H1 (cell line): ENCODE results near the gene MILR1. TPM values are rescaled to one million over a fixed set of nuclear protein-coding genes. Genes with fewer than 3 reads are reported as not detected.
A peak's percentile ranks its signal among the peaks of the same experiment; 100 is the strongest.

ENCODE experiments used
- CTCF ChIA-PET: fragments of 300-600 bp; sonication (Branson Sonifier 250); formaldehyde crosslinking; loops from one replicate; lab custom pipeline; 2021; ENCODE audit not compliant: partially characterized antibody; lab: Charles Lee
- POLR2A ChIA-PET: fragments of 300-600 bp; sonication (Branson Sonifier 250); formaldehyde crosslinking; loops from one replicate; lab custom pipeline; 2021; ENCODE audit warnings: inconsistent platforms; ENCODE audit not compliant: partially characterized antibody; lab: Charles Lee
- DNase-seq, 2 experiments: peaks; one replicate each; pipeline versions ENCODE4 v3.0.0 to v3.0.0-alpha.2; 2010 to 2022; ENCODE audit warnings: low spot score in 2 of 2, low read depth in 1 of 2, mixed read lengths in 1 of 2
- FAIRE-seq: peaks from 2 replicates; lab custom pipeline; 2011; peaks lifted over from hg19 to GRCh38; lab: Jason Lieb, UNC
- H2AFZ ChIP-seq: 2 replicates; pipeline ENCODE4 v1.8.1; 2012; ENCODE audit warnings: low read length, inconsistent platforms
- H2AK5ac ChIP-seq: 2 replicates; pipeline ENCODE4 v1.6.1; 2013; ENCODE audit warnings: low read depth, low read length
- H2BK120ac ChIP-seq: replicated peaks from 2 replicates; pipeline ENCODE3; 2013; ENCODE audit warnings: low read depth, low read length, inconsistent platforms
- H2BK12ac ChIP-seq: 2 replicates; pipeline ENCODE4 v1.6.1; 2013; ENCODE audit warnings: low read depth, low read length
- H2BK15ac ChIP-seq: 2 replicates; pipeline ENCODE4 v1.6.1; 2013; ENCODE audit warnings: low read length
- H2BK20ac ChIP-seq: 2 replicates; pipeline ENCODE4 v1.6.1; 2013; ENCODE audit warnings: low read length
- H2BK5ac ChIP-seq: 2 replicates; pipeline ENCODE4 v1.6.1; 2013; ENCODE audit warnings: low read depth, low read length
- H3K14ac ChIP-seq: 2 replicates; pipeline ENCODE4 v1.6.1; 2013; ENCODE audit warnings: inconsistent platforms; ENCODE audit not compliant: insufficient read length
- H3K18ac ChIP-seq: 2 replicates; pipeline ENCODE4 v1.6.1; 2013; ENCODE audit warnings: low read length; ENCODE audit errors: extremely low read depth
- H3K23ac ChIP-seq: 2 replicates; pipeline ENCODE4 v1.6.1; 2013; ENCODE audit warnings: inconsistent platforms; ENCODE audit not compliant: insufficient read length
- H3K23me2 ChIP-seq: 2 replicates; pipeline ENCODE4 v1.6.1; 2013; ENCODE audit warnings: low read depth, low read length
- H3K27ac ChIP-seq: 2 replicates; pipeline ENCODE4 v1.6.1; 2011; ENCODE audit warnings: low read depth, low read length, inconsistent platforms
- H3K27me3 ChIP-seq, 4 experiments: replicated peaks in 1 of 4; 1 replicate in 1 of 4; 2 replicates in 3 of 4; pipeline versions ENCODE4 v1.6.1 to v1.8.1; 2011 to 2013; ENCODE audit warnings: low read length in 3 of 4, mild to moderate bottlenecking in 3 of 4, inconsistent platforms in 2 of 4, mixed read lengths in 2 of 4, moderate library complexity in 1 of 4; ENCODE audit not compliant: control insufficient read depth in 3 of 4, insufficient read depth in 3 of 4; ENCODE audit errors: extremely low read depth in 1 of 4
- H3K36me3 ChIP-seq, 4 experiments: 2 replicates each; pipeline versions ENCODE4 v1.6.1 to v1.8.1; 2011 to 2013; ENCODE audit warnings: mild to moderate bottlenecking in 4 of 4, low read length in 3 of 4, moderate library complexity in 2 of 4, control low read depth in 1 of 4, inconsistent platforms in 1 of 4; ENCODE audit not compliant: insufficient read depth in 4 of 4, control insufficient read depth in 2 of 4
- H3K4ac ChIP-seq: replicated peaks from 2 replicates; pipeline ENCODE3; 2013; ENCODE audit warnings: low read length, low read depth, mixed read lengths, inconsistent platforms; ENCODE audit not compliant: insufficient read length
- H3K4me1 ChIP-seq, 4 experiments: replicated peaks in 1 of 4; 1 replicate in 1 of 4; 2 replicates in 3 of 4; pipeline versions ENCODE4 v1.6.1 to v1.8.1; 2011 to 2013; ENCODE audit warnings: low read length in 3 of 4, inconsistent platforms in 2 of 4, mixed read lengths in 1 of 4; ENCODE audit not compliant: insufficient read depth in 4 of 4, control insufficient read depth in 3 of 4
- H3K4me2 ChIP-seq, 2 experiments: 2 replicates each; pipeline versions ENCODE4 v1.6.1 to v1.8.1; 2011 to 2013; ENCODE audit warnings: low read depth in 2 of 2, low read length in 2 of 2, control low read depth in 1 of 2, inconsistent platforms in 1 of 2, mild to moderate bottlenecking in 1 of 2; ENCODE audit not compliant: insufficient read depth in 1 of 2
- H3K4me3 ChIP-seq, 4 experiments: fragments of 200-600, 300-600 bp in 1 of 4; sonication (generic), shearing (Covaris generic), sonication (Bioruptor Twin) in 1 of 4; 2 replicates each; pipeline versions ENCODE4 v1.5.1 to v1.8.1; 2011 to 2016; ENCODE audit warnings: low read length in 4 of 4, low read depth in 3 of 4, control low read depth in 2 of 4, inconsistent platforms in 2 of 4, mild to moderate bottlenecking in 2 of 4, mixed read lengths in 1 of 4, moderate library complexity in 1 of 4; ENCODE audit not compliant: insufficient read depth in 2 of 4; ENCODE audit errors: extremely low read depth in 1 of 4
- H3K56ac ChIP-seq: replicated peaks from 2 replicates; pipeline ENCODE3; 2013; ENCODE audit warnings: low read depth, mild to moderate bottlenecking, mixed read lengths, low read length, inconsistent platforms; ENCODE audit not compliant: insufficient read length
- H3K79me1 ChIP-seq: 2 replicates; pipeline ENCODE4 v1.6.1; 2013; ENCODE audit warnings: low read depth, low read length, control low read depth
- H3K79me2 ChIP-seq, 2 experiments: 2 replicates each; pipeline versions ENCODE4 v1.6.1 to v1.8.1; 2012 to 2013; ENCODE audit warnings: low read length in 2 of 2, mild to moderate bottlenecking in 2 of 2, inconsistent platforms in 1 of 2; ENCODE audit not compliant: insufficient read depth in 2 of 2, control insufficient read depth in 1 of 2
- H3K9ac ChIP-seq, 4 experiments: replicated peaks in 1 of 4; 1 replicate in 1 of 4; 2 replicates in 3 of 4; pipeline versions ENCODE4 v1.6.1 to v1.8.1; 2011 to 2013; ENCODE audit warnings: low read depth in 3 of 4, low read length in 3 of 4, control low read depth in 2 of 4, mild to moderate bottlenecking in 2 of 4, moderate library complexity in 2 of 4, inconsistent platforms in 1 of 4; ENCODE audit errors: extremely low read depth in 1 of 4
- H3K9me3 ChIP-seq, 2 experiments: 2 replicates each; pipeline versions ENCODE4 v1.6.1 to v1.8.1; 2012 to 2013; ENCODE audit warnings: mild to moderate bottlenecking in 2 of 2, moderate library complexity in 2 of 2, control low read depth in 1 of 2, inconsistent platforms in 1 of 2, low read depth in 1 of 2, low read length in 1 of 2, mixed read lengths in 1 of 2; ENCODE audit not compliant: insufficient read depth in 2 of 2
- H4K20me1 ChIP-seq, 2 experiments: replicated peaks in 1 of 2; 2 replicates each; pipeline versions ENCODE3 to v1.8.1; 2011 to 2013; ENCODE audit warnings: inconsistent platforms in 2 of 2, low read length in 2 of 2, mild to moderate bottlenecking in 1 of 2; ENCODE audit not compliant: insufficient read depth in 2 of 2, control insufficient read depth in 1 of 2
- H4K5ac ChIP-seq: 2 replicates; pipeline ENCODE4 v1.6.1; 2013; ENCODE audit warnings: low read length, low read depth, mixed read lengths, inconsistent platforms; ENCODE audit not compliant: insufficient read length
- H4K8ac ChIP-seq: 2 replicates; pipeline ENCODE4 v1.8.0; 2013; ENCODE audit warnings: mild to moderate bottlenecking, moderate library complexity, low read length, inconsistent platforms; ENCODE audit not compliant: insufficient read depth; ENCODE audit errors: extremely low read depth
- H4K91ac ChIP-seq: replicated peaks from 2 replicates; pipeline ENCODE3; 2013; ENCODE audit warnings: low read length, mixed read lengths, inconsistent platforms; ENCODE audit not compliant: insufficient read length
- BACH1 ChIP-seq: IDR thresholded peaks from 2 replicates; pipeline ENCODE4 v1.6.1; 2012; ENCODE audit warnings: low read length, improper control_type of control experiment
- CEBPB ChIP-seq: IDR thresholded peaks from 2 replicates; pipeline ENCODE4 v1.6.1; 2012; ENCODE audit warnings: low read depth, low read length
- FOSL1 ChIP-seq: IDR thresholded peaks from 2 replicates; pipeline ENCODE4 v1.6.1; 2011; ENCODE audit warnings: mild to moderate bottlenecking, low read depth, low read length, moderate library complexity; ENCODE audit not compliant: insufficient read depth
- GABPA ChIP-seq: IDR thresholded peaks from 2 replicates; pipeline ENCODE4 v1.6.1; 2011; ENCODE audit warnings: mild to moderate bottlenecking, low read length, moderate library complexity, borderline replicate concordance; ENCODE audit not compliant: insufficient read depth
- RAD21 ChIP-seq, 2 experiments: IDR thresholded peaks in 1 of 2; conservative IDR thresholded peaks in 1 of 2; 2 replicates each; pipeline ENCODE4 v1.6.1; 2011; ENCODE audit warnings: low read depth in 2 of 2, low read length in 2 of 2, improper control_type of control experiment in 1 of 2, inconsistent platforms in 1 of 2, mild to moderate bottlenecking in 1 of 2, moderate library complexity in 1 of 2
- SIN3A ChIP-seq, 2 experiments: IDR thresholded peaks in 1 of 2; conservative IDR thresholded peaks in 1 of 2; 2 replicates each; pipeline ENCODE4 v1.6.1; 2011 to 2012; ENCODE audit warnings: low read length in 2 of 2, improper control_type of control experiment in 1 of 2, low read depth in 1 of 2, mild to moderate bottlenecking in 1 of 2
- SIX5 ChIP-seq: IDR thresholded peaks from 2 replicates; pipeline ENCODE4 v1.6.1; 2011; ENCODE audit warnings: mild to moderate bottlenecking, low read depth, low read length
- WGBS, 2 experiments: shearing (Covaris generic) in 1 of 2; methylation state at CpG; one replicate each; pipeline versions ENCODE4 v1.1.6 to v1.1.7; 2013 to 2015; ENCODE audit warnings: low lambda C conversion rate in 2 of 2, mixed read lengths in 2 of 2, inconsistent platforms in 1 of 2, low coverage in 1 of 2, missing lambda C conversion rate in 1 of 2; ENCODE audit not compliant: insufficient replicate concordance in 2 of 2, insufficient coverage in 1 of 2, insufficient read length in 1 of 2; ENCODE audit errors: extremely low coverage in 1 of 2, missing lambda C conversion rate in 1 of 2; 5-methylcytosine and 5-hydroxymethylcytosine counted together
- polyA plus RNA-seq, 7 experiments: library from polyadenylated mRNA; depleted of rRNA in 3 of 7; stranded (reverse) in 5 of 7; unstranded in 2 of 7; fragments of >200 nt in 5 of 7; fragments of 200-250 nt in 2 of 7; gene quantifications; 1 replicate in 5 of 7; 2 replicates in 1 of 7; 4 replicates in 1 of 7; pipeline versions ENCODE4 v1.2.1 to v1.2.3, GENCODE V29; 2011 to 2013; ENCODE audit warnings: missing spikeins in 2 of 7, mixed read lengths in 2 of 7
- total RNA-seq: library from RNA; stranded (reverse); fragmentation: NEBNext Ultra II Directional; extraction: Animal tissue kit (Norgen Biotek cat#: 25700); gene quantifications from 2 replicates; pipeline ENCODE4 v1.2.1, GENCODE V29; 2021
- TF ChIP-seq, protein P1 (sequence below), 3 experiments: IDR thresholded peaks; 1 replicate in 2 of 3; 2 replicates in 1 of 3; pipeline versions ENCODE4 v1.5.1 to v1.6.1; 2011; ENCODE audit warnings: low read length in 3 of 3, mild to moderate bottlenecking in 3 of 3, inconsistent platforms in 2 of 3, low read depth in 1 of 3, moderate library complexity in 1 of 3; ENCODE audit not compliant: insufficient read depth in 1 of 3; ENCODE audit errors: control extremely low read depth in 1 of 3

The MILR1 gene
- total and polyA plus RNA-seq, 2 of the 8 experiments (the other 6 are each of a cell fraction or from before 2014, with no cell fraction given), result not detected

GRCh38 chr17:64418506-64419339 lies 30.2 kb upstream of the MILR1 start:
- ChIA-PET CTCF (interaction anchor here (0.5 to 14.1 kb wide), 39 partner anchors 9 to 395 kb away, joined by 3 to 348 read pairs (median 6); partner anchors contain the start of gene POLG2), POLR2A (interaction anchor here (0.6 to 3.6 kb wide), 4 partner anchors 72 to 143 kb away, joined by 3 to 39 read pairs (median 10); partner anchors contain the start of genes DDX5 and POLG2)
- Histone ChIP-seq H4K5ac (no peak overlapping the region), H3K36me3 (no peaks in the 10 kb centered on the region), H2AK5ac (no peak overlapping the region), H3K4ac (no peak overlapping the region), H3K23me2 (no peaks in the 10 kb centered on the region), H2BK5ac (no peak overlapping the region), H2BK20ac (no peak overlapping the region), H3K27ac (no peak overlapping the region), H2AFZ (no peak overlapping the region), H2BK12ac (no peak overlapping the region), H2BK15ac (no peak overlapping the region), H3K23ac (no peak overlapping the region), H3K9ac (no peak overlapping the region), H3K79me1 (no peaks in the 10 kb centered on the region), H4K91ac (no peak overlapping the region), H3K27me3 (no peaks in the 10 kb centered on the region), H3K4me2 (no peak overlapping the region), H2BK120ac (no peak overlapping the region), H3K14ac (no peak overlapping the region), H3K4me1 (peaks cover 0 to 1% (median 0%) of the 10 kb centered on the region in 4 experiments; a peak in 1 of 7 replicates), H3K79me2 (no peaks in the 10 kb centered on the region), H4K8ac (no peak overlapping the region), H3K4me3 (no peak overlapping the region), H3K9me3 (no peaks in the 10 kb centered on the region), H3K18ac (no peak overlapping the region), H3K56ac (no peak overlapping the region), H4K20me1 (no peaks in the 10 kb centered on the region)
- no peak for FAIRE-seq
- 54% methylated on average over 18 of the region's 19 CpGs; no CpG with 5 or more reads in 1 of the 2 experiments for WGBS, 2 experiments
- peak in 1 of 2 experiments; percentile 55 for DNase-seq
- TF ChIP-seq GABPA (no peak), SIX5 (no peak), SIN3A (conservative IDR thresholded peaks at IDR 0.05 in 1 of 2, IDR thresholded peaks at IDR 0.05 in 1 of 2; ENCODE audit: low read depth in 1 of 2, low read length in 2 of 2) (no peak), BACH1 (no peak), FOSL1 (no peak), CEBPB (no peak), RAD21 (IDR thresholded peaks at IDR 0.05 in 1 of 2, conservative IDR thresholded peaks at IDR 0.05 in 1 of 2; ENCODE audit: low read depth in 2 of 2, low read length in 2 of 2) (peak; percentile 82 to 87)
- TF ChIP-seq, protein P1, sequence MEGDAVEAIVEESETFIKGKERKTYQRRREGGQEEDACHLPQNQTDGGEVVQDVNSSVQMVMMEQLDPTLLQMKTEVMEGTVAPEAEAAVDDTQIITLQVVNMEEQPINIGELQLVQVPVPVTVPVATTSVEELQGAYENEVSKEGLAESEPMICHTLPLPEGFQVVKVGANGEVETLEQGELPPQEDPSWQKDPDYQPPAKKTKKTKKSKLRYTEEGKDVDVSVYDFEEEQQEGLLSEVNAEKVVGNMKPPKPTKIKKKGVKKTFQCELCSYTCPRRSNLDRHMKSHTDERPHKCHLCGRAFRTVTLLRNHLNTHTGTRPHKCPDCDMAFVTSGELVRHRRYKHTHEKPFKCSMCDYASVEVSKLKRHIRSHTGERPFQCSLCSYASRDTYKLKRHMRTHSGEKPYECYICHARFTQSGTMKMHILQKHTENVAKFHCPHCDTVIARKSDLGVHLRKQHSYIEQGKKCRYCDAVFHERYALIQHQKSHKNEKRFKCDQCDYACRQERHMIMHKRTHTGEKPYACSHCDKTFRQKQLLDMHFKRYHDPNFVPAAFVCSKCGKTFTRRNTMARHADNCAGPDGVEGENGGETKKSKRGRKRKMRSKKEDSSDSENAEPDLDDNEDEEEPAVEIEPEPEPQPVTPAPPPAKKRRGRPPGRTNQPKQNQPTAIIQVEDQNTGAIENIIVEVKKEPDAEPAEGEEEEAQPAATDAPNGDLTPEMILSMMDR (IDR thresholded peaks at IDR 0.05; ENCODE audit: control extremely low read depth in 1 of 3, insufficient read depth in 1 of 3, low read depth in 1 of 3, low read length in 3 of 3), result peak in 2 of 3 experiments; percentile 62 to 76; a peak in 3 of 4 replicates
